HG02981 (cell line): Measurements from ENCODE around the gene CADPS.

Source experiments
- ATAC-seq: cut with Tn5 transposase; IDR thresholded peaks from one replicate; pipeline ENCODE4 v1.9.1; 2021; ENCODE audit warnings: mild to moderate bottlenecking, moderate library complexity; ENCODE audit not compliant: unreplicated experiment

CADPS gene

GRCh38 chr3:62699728-62700127, 175.5 kb downstream of the CADPS start:
- no peak for ATAC-seq

- no peak for ATAC-seq
These were observed 179.2 kb downstream of the CADPS start for GRCh38 chr3:62696011-62696410.

GRCh38 chr3:62688812-62689211, 186.4 kb downstream of the CADPS start:
- ATAC-seq, result no peak

GRCh38 chr3:62688050-62688449, 187.2 kb downstream of the CADPS start:
- ATAC-seq, result no peak

- no peak for ATAC-seq
These were observed 188.5 kb downstream of the CADPS start for GRCh38 chr3:62686503-62687294.

GRCh38 chr3:62682826-62683225, 192.4 kb downstream of the CADPS start:
- ATAC-seq, result no peak

GRCh38 chr3:62679988-62680387, 195.2 kb downstream of the CADPS start:
- no peak for ATAC-seq

GRCh38 chr3:62678841-62679240, 196.4 kb downstream of the CADPS start:
- no peak for ATAC-seq

- ATAC-seq, result no peak
These were observed 197.3 kb downstream of the CADPS start for GRCh38 chr3:62677926-62678325.

GRCh38 chr3:62676689-62677271, 198.4 kb downstream of the CADPS start:
- ATAC-seq, result no peak

- ATAC-seq, result no peak
These were observed 199.7 kb downstream of the CADPS start for GRCh38 chr3:62675492-62675891.

- no peak for ATAC-seq
These were observed 202.3 kb downstream of the CADPS start for GRCh38 chr3:62672988-62673313.

GRCh38 chr3:62672270-62672987, 202.8 kb downstream of the CADPS start:
- peak; percentile 83 for ATAC-seq

GRCh38 chr3:62670351-62670750, 204.9 kb downstream of the CADPS start:
- no peak for ATAC-seq

GRCh38 chr3:62669161-62669560, 206.1 kb downstream of the CADPS start:
- no peak for ATAC-seq

GRCh38 chr3:62667714-62668113, 207.5 kb downstream of the CADPS start:
- peak; percentile 37 for ATAC-seq

GRCh38 chr3:62665627-62666437, 209.4 kb downstream of the CADPS start:
- ATAC-seq, result peak; percentile 88

GRCh38 chr3:62662677-62663076, 212.5 kb downstream of the CADPS start:
- no peak for ATAC-seq

- no peak for ATAC-seq
These were observed 215.6 kb downstream of the CADPS start for GRCh38 chr3:62659660-62660059.

- no peak for ATAC-seq
These were observed 219.5 kb downstream of the CADPS start for GRCh38 chr3:62655691-62656063.

GRCh38 chr3:62655056-62655690, 220.0 kb downstream of the CADPS start:
- ATAC-seq, result no peak
